Measurements from ENCODE around the gene CCL25. TPM values are rescaled to one million over a fixed set of nuclear protein-coding genes. Genes with fewer than 3 reads are reported as not detected.

CCL25 gene
- not detected for total RNA-seq

- ATAC-seq (ENCODE audit: low FRiP score in 2 of 2), result no peak
- H3K4me3 ChIP-seq, result no peak within 1 kb of the TSS
- no peaks in the 10 kb centered on the region for H3K27me3 ChIP-seq
- no peak for TF ChIP-seq POLR2A (IDR thresholded peaks at IDR 0.05)
- no peak for TF ChIP-seq EP300 (IDR thresholded peaks at IDR 0.05)
- no peak for TF ChIP-seq POLR2AphosphoS5 (IDR thresholded peaks at IDR 0.05)
- no peak for TF ChIP-seq CTCF (IDR thresholded peaks at IDR 0.05)
- H3K4me1 ChIP-seq, result peaks cover 6 to 13% (median 11%) of the 10 kb centered on the region in 4 donors
- H3K36me3 ChIP-seq, result no peaks in the 10 kb centered on the region
- no peak for DNase-seq
- H3K9me3 ChIP-seq, result no peaks in the 10 kb centered on the region
- 67 to 76% methylated on average over 7 of the region's 7 CpGs for WGBS, 2 donors
- H3K27ac ChIP-seq, result no peak within 1 kb of the TSS
These were observed at the start of gene CCL25 for GRCh38 chr19:8052464-8052859. CCL25 (plus strand) TSS chr19:8052760; CDS start chr19:8053050, 290 bp downstream.

- DNase-seq (no peak), ATAC-seq (ENCODE audit: low FRiP score in 2 of 2) (no peak)
- Histone ChIP-seq H3K4me1 (peaks cover 43 to 63% (median 52%) of the 10 kb centered on the region in 4 donors), H3K27ac (peak overlapping the region in 1 of 4 donors; percentile 90), H3K27me3 (no peaks in the 10 kb centered on the region), H3K36me3 (peaks cover 0 to 2% (median 0%) of the 10 kb centered on the region in 4 donors), H3K4me3 (peak overlapping the region in 3 of 4 donors; percentile 85 to 96 (median 90)), H3K9me3 (no peaks in the 10 kb centered on the region)
- TF ChIP-seq POLR2AphosphoS5 (IDR thresholded peaks at IDR 0.05), result no peak
- WGBS, 2 donors, result 64% methylated on average over 6 of the region's 6 CpGs
These were observed 48.6 kb upstream of the CCL25 start for GRCh38 chr19:8004001-8004400.

DNA sequence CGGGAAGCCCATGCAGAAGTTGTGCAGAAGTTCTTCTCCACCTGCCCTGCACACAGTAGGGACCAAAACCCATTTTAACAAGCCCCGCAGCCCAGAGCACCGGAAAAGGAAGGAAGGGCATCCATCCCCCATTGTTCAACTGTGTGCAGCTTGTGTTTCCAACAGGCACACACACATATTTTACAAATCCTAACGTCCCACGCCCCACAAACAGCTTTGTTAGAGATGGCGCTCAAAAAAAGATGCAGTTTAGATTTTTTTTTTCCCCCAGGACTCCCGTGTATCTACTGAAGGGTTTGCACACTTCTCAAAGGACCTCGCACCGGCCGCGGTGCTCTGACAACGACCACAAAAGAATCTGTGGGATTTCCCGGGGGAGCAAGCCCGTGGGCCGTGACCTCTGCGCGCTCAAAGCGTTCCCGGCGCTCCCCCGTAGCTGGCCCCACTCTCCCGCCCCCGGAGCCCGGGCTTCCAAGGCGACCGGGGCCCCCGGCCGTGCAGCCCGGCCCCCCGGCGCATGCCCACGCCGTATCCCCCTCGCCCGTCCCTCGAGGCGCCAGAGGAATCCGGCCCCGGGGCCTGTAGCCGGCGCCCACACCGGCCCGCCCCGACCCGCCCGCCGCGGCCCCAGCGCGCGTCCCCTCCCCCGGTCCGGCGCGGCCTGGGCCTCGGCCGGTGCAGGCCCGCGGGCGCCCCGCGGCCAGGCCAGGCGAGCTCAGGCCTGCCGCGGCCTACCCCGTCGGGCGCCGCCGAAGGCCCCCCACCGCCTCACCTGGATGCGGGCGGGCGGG lies 47.6 kb upstream of the CCL25 start:
- no peaks in the 10 kb centered on the region for H3K9me3 ChIP-seq
- H3K27ac ChIP-seq, result peak overlapping the region; percentile 67 to 90 (median 78)
- ATAC-seq (ENCODE audit: low FRiP score in 2 of 2) (peak in 1 of 2 donors; percentile 4), DNase-seq (peak in 1 of 2 donors; percentile 87)
- H3K27me3 ChIP-seq, result no peaks in the 10 kb centered on the region
- peak overlapping the region; percentile 27 to 96 (median 88) for H3K4me3 ChIP-seq
- TF ChIP-seq EP300 (IDR thresholded peaks at IDR 0.05) (no peak), POLR2AphosphoS5 (IDR thresholded peaks at IDR 0.05) (no peak), CTCF (IDR thresholded peaks at IDR 0.05) (no peak), POLR2A (IDR thresholded peaks at IDR 0.05) (no peak)
- 0% methylated on average over 4 to 23 of the region's 74 CpGs for WGBS, 2 donors
- peaks cover 43 to 53% (median 47%) of the 10 kb centered on the region in 4 donors for H3K4me1 ChIP-seq
- no peaks in the 10 kb centered on the region for H3K36me3 ChIP-seq

- peaks cover 38 to 47% (median 40%) of the 10 kb centered on the region in 4 donors for H3K4me1 ChIP-seq
- 1 to 3% methylated on average over 5 to 43 of the region's 98 CpGs for WGBS, 2 donors
- peak; percentile 93 to 97 for ATAC-seq (ENCODE audit: low FRiP score in 2 of 2)
These were observed 46.9 kb upstream of the CCL25 start, which contains the start of gene ELAVL1 for GRCh38 chr19:8005534-8006256. ELAVL1 (minus strand) TSS chr19:8005641; CDS start chr19:7991815, 13,826 bp downstream.

More at GRCh38 chr19:8005534-8006256, 46.9 kb upstream of the CCL25 start, which contains the start of gene ELAVL1:
- Histone ChIP-seq H3K9me3 (no peaks in the 10 kb centered on the region), H3K4me3 (peak within 1 kb of the TSS; percentile 85 to 96 (median 90)), H3K36me3 (no peaks in the 10 kb centered on the region), H3K27ac (peak within 1 kb of the TSS; percentile 88 to 92 (median 90)), H3K27me3 (no peaks in the 10 kb centered on the region)
- TF ChIP-seq POLR2A (IDR thresholded peaks at IDR 0.05), result peak in 3 of 4 donors; percentile 23 to 67 (median 49)
- no peak for TF ChIP-seq EP300 (IDR thresholded peaks at IDR 0.05)
- TF ChIP-seq CTCF (IDR thresholded peaks at IDR 0.05), result peak in 3 of 6 experiments; percentile 15 to 40 (median 30)
- TF ChIP-seq POLR2AphosphoS5 (IDR thresholded peaks at IDR 0.05), result peak in 1 of 2 donors; percentile 43
- DNase-seq, result peak; percentile 84 to 99

Measured in upper lobe of left lung (tissue), 6 donors.